Measurements from ENCODE around the gene FDX2. TPM values are rescaled to one million over a fixed set of nuclear protein-coding genes. Genes with fewer than 3 reads are reported as not detected.

Gene FDX2
- total RNA-seq, 1 donor from 2014 or later = 25.0 TPM

DNA sequence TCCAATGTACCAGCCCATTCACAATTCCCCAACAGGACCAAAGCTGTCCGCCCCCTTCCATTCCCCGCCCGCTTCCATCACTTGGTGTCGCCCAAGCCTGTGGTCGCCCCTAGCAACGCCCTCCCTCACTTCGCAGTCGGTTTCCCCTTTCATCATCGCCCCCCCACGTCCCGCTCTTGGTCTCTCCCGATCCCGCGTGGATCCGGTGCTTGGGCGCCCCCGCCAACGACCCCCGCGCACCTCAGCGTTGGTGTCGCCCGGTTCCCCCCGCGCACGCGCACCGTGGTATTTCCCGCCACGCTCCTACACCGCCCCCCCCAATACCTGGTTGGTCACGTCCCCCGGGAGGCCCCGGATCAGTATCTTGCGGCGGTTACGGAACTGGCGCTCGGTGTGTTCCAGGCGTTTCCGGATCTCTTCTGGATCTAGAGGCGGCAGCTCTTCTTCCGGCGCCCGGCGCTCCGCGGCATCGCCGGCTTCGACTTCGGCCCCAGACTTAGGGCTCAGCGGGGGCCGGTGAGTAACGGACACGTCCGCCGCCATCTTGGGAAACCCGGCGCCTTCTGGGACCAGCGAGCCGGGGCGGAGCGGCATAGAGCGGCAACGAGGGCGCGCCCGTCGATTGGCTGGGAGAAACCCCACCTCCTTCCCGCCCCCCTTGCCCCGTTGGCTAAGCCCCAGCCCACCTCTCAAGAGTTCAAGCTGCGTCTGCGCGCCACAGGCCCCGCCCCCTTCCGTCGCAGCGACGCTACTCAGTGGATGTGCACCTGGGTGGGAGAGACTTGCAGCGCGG, 17.3 kb upstream of the FDX2 start, which contains the start of gene RAVER1:
Gene RAVER1 (minus strand): TSS at position 565 of the 793 bp plus-strand sequence. CDS start 22 bp downstream, at position 543.
- TF ChIP-seq POLR2AphosphoS5 (IDR thresholded peaks at IDR 0.05; ENCODE audit: insufficient read depth in 1 of 2, low read depth in 1 of 2) = peak; percentile 85 to 95
- no peak for TF ChIP-seq CTCF (IDR thresholded peaks at IDR 0.05)
- peak in 1 of 2 donors; percentile 51 for TF ChIP-seq POLR2A (IDR thresholded peaks at IDR 0.05)
- peak in 1 of 2 donors; percentile 96 for DNase-seq (ENCODE audit: extremely low spot score in 2 of 2)
- Histone ChIP-seq H3K27me3 (no peaks in the 10 kb centered on the region), H3K9me3 (no peaks in the 10 kb centered on the region), H3K4me1 (peaks cover 23% of the 10 kb centered on the region), H3K4me3 (peak within 1 kb of the TSS; percentile 74 to 92), H3K36me3 (peaks cover 0 to 23% of the 10 kb centered on the region in 2 donors), H3K27ac (peak within 1 kb of the TSS; percentile 78)
- intact Hi-C loops (cut with DNase I) = loop anchor here (5.0 kb wide), 1 partner anchor 61 kb away; the partner anchor contains the start of gene ICAM1

DNA sequence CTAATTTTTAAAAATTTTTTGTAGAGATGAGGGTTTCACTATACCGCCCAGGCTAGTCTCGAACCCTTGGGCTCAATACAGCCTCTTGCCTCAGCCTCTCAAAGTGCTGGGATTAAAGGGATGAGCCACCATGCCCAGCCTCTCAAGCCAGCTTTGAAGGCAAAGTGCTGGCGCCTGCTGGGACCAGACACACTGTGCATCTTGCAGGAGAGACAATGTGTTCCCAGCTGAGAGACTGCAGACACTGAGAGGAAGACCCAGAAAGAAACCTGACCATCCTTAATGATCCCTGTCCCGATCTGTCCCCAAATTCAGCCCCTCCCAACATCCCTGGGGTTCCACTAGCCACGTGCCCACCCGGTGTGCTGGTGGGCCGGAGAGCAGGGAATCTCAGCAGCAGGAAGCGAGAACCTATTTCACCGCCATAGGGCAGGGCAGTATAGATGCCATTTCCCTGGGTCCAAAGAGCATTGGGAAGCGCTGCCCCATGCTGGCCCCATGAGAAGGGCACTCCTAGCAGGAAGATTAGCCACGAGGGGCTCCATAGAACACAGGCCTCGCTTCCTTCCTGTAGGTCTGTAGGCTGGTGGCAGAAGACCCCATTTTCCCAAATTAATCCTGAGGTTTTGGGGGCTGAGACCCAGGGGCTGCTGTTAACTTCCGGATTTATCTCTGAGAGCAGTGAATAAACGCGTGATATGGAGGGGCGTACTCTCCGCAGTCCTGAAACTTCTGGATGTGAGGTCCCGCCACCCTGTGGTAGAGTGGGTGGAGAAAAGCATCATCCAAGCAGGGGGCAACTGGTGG, 16.5 kb upstream of the FDX2 start:
- peaks cover 23% of the 10 kb centered on the region for H3K4me1 ChIP-seq
- H3K36me3 ChIP-seq = peaks cover 0 to 31% of the 10 kb centered on the region in 2 donors
- peak overlapping the region; percentile 78 for H3K27ac ChIP-seq
- intact Hi-C loops (cut with DNase I) = loop anchor here (5.0 kb wide), 1 partner anchor 60 kb away; the partner anchor contains the start of gene ICAM1
- no peaks in the 10 kb centered on the region for H3K27me3 ChIP-seq
- TF ChIP-seq POLR2A (IDR thresholded peaks at IDR 0.05) (no peak), POLR2AphosphoS5 (IDR thresholded peaks at IDR 0.05; ENCODE audit: insufficient read depth in 1 of 2, low read depth in 1 of 2) (no peak), CTCF (IDR thresholded peaks at IDR 0.05) (no peak)
- no peak for DNase-seq (ENCODE audit: extremely low spot score in 2 of 2)
- H3K4me3 ChIP-seq = peak overlapping the region; percentile 74 to 92
- H3K9me3 ChIP-seq = no peaks in the 10 kb centered on the region

DNA sequence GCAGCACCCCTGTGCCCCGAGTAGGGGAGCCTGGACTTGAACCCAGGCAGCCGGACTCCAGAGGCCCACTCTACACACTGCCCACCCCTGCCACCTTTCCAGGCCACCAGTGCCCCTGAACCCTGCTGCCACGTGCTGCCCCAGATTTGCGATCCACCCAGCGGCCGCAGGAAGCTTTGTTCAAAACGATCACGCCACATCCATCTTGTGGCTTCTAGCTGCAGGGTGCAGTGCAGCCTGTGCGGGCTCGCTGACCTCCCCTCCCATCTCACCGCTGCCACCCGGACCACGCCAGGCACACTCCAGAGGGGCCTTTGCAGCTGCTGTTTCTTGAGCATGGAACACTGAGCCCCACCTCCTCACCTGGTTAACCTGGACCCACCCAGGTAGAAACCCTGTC, 13.7 kb upstream of the FDX2 start:
- intact Hi-C loops (cut with DNase I) = loop anchor here (5.0 kb wide), 1 partner anchor 58 kb away; no protein-coding TSS in a partner anchor
- DNase-seq (ENCODE audit: extremely low spot score in 2 of 2) = no peak
- Histone ChIP-seq H3K9me3 (no peaks in the 10 kb centered on the region), H3K27me3 (no peaks in the 10 kb centered on the region), H3K36me3 (peaks cover 0 to 59% of the 10 kb centered on the region in 2 donors), H3K27ac (no peak overlapping the region), H3K4me1 (peaks cover 23% of the 10 kb centered on the region), H3K4me3 (no peak overlapping the region)
- TF ChIP-seq POLR2A (IDR thresholded peaks at IDR 0.05) = no peak
- TF ChIP-seq CTCF (IDR thresholded peaks at IDR 0.05) = no peak
- TF ChIP-seq POLR2AphosphoS5 (IDR thresholded peaks at IDR 0.05; ENCODE audit: insufficient read depth in 1 of 2, low read depth in 1 of 2) = no peak

DNA sequence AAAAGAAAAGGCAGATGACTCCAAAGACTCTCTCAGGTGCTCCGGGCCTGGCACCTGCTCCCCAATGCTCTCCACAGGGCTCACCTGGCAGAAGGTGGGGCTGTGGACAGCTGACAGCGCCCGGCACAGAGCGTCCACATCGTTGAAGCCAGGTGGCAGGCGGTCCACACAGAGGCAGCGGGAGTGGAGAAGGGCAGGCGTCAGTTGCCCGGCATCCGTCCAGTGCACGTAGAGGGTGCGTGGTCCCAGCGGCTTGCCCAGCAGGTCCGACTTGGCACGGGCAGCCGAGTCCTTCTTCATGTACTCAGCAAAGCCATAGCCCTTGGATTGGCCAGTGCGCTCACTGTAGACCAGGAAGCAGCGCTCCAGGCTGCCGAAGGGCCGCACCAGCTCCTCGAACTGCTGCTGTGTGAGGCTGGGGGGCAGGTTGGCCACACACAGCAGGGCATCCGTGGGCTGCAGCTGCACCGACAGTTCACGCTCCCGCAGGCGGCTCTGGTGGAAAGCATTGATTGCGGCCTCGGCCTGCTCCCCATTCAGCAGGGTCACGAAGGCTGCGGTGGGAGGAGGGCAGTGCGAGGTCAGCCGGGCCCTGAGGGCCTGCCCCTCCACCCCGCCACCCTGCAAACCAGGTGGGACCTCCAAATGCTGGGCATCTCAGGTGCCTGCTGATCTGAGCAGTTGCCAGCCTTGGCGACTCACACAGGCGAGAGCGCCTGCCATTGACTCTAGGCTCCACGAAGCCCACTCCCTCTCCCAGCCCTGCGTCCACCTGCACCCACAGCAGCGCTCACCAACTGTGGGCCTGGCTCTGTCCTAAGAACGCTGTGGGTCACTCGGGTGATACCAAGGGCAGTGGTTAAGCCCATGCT, 13.0 kb upstream of the FDX2 start:
- Histone ChIP-seq H3K27ac (no peak overlapping the region), H3K27me3 (no peaks in the 10 kb centered on the region), H3K36me3 (peaks cover 0 to 65% of the 10 kb centered on the region in 2 donors), H3K4me3 (no peak overlapping the region), H3K4me1 (peaks cover 15% of the 10 kb centered on the region), H3K9me3 (no peaks in the 10 kb centered on the region)
- intact Hi-C loops (cut with DNase I) = loop anchor here (5.0 kb wide), 1 partner anchor 59 kb away; no protein-coding TSS in a partner anchor
- DNase-seq (ENCODE audit: extremely low spot score in 2 of 2) = no peak
- TF ChIP-seq POLR2A (IDR thresholded peaks at IDR 0.05) (no peak), CTCF (IDR thresholded peaks at IDR 0.05) (no peak), POLR2AphosphoS5 (IDR thresholded peaks at IDR 0.05; ENCODE audit: insufficient read depth in 1 of 2, low read depth in 1 of 2) (no peak)
